Measurements from ENCODE around the gene COG1.

COG1 gene

DNA sequence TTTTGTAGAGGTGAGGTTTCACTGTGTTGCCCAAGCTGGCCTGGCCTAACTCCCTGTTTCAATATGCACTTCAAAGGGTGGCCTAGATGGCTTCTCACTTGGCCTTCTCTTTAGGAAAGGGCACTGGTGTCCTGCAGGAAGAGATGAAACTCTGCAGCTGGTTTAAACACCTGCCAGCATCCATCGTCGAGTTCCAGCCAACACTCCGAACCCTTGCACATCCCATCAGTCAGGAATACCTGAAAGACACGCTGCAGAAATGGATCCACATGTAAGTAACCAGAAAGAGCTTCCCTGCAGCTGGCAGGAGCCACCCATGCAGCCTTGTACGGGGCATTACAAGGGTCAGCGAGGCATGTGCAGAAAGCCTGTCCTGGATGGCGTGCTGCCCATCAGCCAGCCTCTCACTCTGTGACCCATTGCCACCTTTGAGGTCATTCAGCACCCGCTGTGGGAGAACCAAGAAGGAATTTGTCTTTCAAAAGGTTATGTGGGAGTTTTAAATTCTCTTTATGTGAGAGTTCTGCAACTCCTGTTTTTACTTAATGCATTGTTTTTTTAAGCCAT, 7.0 kb downstream of the COG1 start:
- no peak for DNase-seq

DNA sequence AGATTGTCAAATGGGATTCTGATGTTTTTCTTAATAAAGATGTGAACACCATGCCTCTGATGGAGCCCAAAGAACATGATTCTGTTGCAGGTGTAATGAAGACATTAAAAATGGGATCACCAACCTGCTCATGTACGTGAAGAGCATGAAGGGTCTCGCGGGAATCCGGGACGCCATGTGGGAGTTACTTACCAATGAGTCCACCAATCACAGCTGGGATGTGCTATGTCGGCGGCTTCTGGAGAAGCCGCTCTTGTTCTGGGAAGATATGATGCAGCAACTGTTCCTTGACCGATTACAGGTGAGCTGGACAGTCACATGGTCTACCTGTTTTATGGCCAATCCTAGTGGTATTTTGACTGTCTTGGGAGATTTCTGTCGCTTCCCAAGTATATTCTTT, 7.6 kb downstream of the COG1 start:
- DNase-seq, result no peak

GRCh38 chr17:73201215-73202069, 8.6 kb downstream of the COG1 start:
- no peak for DNase-seq

- DNase-seq, result no peak
Observed at GRCh38 chr17:73203135-73203787, 10.4 kb downstream of the COG1 start.

GRCh38 chr17:73203788-73204479, 11.1 kb downstream of the COG1 start:
- DNase-seq, result peak; percentile 43

DNA sequence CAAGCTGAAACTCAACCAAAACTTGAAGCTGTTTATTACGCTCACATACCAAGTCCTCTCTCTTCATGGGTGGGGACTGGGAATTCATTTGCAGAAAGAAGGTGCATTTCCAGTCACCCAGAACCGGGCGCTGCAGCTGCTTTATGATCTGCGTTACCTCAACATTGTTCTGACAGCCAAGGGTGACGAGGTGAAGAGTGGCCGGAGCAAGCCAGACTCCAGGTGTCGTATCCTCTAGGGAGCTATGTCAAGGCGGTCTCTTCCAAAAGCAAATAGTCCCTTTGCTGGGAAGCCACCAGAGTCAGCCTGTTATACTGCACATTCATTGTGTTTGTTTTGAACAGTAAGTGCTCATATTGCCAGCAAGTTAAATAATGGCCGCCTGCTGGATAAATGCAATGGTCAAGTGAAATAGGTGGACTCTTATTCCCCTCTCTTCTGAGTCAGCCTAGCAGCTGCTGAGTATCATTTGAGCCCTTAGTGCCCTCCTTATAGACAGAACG, 12.7 kb downstream of the COG1 start:
- no peak for DNase-seq

DNA sequence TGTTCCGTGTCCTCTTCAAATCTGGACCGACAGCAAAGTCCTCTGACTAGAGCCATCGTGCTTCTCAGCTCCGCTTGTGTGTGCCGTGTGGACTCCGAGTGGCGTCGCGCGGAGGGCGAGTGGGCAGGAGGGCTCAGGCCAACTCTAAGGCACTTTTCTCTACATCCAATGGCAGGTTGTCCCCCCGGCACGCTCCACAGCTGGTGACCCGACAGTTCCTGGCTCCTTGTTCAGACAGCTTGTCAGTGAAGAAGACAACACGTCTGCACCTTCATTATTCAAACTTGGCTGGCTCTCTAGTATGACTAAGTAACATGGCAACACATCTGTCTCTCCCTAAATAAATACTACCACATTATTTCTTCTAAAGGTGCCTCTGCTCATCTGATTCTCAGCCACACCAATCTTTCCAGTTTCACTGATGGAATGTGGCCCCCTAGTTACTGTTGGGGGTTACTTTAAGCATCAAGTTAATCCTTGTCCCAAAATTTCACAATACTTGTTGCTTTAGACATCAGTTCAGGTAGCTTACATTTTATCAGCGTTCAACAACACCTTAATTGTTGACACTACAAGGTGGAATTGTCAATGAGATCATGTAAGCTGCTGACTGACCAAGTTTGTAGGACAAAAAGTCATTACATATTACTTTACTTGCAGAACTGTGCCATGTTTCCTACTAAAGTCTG, 15.4 kb downstream of the COG1 start:
- DNase-seq, result no peak

GRCh38 chr17:73209436-73209835, 16.6 kb downstream of the COG1 start:
- DNase-seq, result no peak

GRCh38 chr17:73210002-73210678, 17.3 kb downstream of the COG1 start:
- DNase-seq, result no peak

GRCh38 chr17:73211745-73212144, 18.9 kb downstream of the COG1 start:
- peak; percentile 75 for DNase-seq

DNA sequence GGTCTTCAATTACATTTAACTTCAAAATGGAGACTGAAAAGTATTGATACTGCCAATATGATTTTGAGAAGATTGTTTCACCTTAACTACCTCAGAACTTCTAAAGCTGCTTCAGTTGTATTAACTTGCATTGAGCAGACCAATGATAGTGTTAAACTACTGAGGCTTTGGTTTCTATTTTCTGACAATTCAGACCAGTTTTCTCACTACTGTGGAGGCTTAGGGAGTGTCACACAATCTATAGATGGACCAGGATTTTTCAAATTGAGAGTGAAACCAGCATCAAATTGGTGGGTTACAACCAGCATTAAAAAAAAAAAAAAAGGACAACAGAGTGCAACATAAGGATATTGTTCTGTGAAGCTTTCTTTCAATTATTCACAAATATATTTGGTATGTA, 21.2 kb downstream of the COG1 start:
- no peak for DNase-seq

DNA sequence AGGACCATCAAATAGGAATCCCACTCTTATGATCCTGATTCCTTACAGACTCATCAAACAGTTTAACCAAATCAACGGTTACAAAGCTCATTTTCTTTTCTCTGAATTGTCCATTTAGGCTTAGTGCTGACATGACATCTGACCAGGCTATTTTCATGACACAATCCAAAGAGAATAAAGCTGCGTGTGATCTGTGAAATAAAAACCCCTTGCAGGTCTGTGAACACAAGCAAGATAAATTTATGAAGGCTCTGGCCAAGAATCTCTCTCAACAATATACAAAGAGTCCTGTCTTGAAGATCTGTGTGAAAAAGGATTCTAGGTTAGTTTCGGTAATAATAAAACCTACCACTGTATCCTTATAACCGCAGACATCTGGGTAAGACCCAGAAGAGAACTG, 22.0 kb downstream of the COG1 start:
- no peak for DNase-seq

DNA sequence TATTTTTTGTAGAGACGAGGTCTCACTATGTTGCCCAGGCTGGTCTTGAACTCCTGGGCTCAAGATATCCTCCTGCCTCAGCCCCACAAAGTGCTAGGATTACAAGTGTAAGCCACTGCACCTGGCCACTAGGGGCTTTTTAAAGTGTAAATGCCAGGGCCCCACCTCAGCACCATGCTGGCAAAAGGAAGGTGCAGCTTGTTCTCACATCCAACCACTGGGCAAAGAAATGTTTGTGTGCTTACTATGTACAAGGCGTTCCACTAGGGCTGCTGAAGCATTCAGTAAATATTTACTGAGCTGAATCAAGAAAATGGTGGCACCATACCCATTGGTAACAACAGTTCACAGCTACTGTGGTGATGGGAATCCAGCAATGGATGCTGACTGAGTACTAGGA, 22.6 kb downstream of the COG1 start:
- no peak for DNase-seq

- no peak for DNase-seq
Observed at GRCh38 chr17:73223626-73224230, 30.9 kb downstream of the COG1 start.

DNA sequence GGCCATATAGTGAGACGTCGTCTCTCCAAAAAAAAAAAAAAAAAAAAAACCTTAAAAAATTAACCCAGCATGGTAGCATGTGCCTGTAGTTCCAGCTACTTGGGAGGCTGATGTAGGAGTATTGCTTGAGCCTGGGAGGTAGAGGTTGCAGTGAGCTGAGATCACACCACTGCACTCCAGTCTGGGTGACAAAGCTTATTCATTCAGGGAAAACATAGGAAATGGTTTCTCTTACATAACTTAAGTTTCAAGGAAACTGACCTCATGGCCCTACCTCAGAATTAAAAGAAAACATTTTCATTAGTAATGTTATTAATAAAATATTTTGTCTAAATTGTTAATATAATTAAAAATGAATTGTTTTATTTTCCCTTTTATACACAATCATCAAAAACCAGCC, 31.4 kb downstream of the COG1 start:
- no peak for DNase-seq

- no peak for DNase-seq
Observed at GRCh38 chr17:73224663-73225305, 31.9 kb downstream of the COG1 start.

DNA sequence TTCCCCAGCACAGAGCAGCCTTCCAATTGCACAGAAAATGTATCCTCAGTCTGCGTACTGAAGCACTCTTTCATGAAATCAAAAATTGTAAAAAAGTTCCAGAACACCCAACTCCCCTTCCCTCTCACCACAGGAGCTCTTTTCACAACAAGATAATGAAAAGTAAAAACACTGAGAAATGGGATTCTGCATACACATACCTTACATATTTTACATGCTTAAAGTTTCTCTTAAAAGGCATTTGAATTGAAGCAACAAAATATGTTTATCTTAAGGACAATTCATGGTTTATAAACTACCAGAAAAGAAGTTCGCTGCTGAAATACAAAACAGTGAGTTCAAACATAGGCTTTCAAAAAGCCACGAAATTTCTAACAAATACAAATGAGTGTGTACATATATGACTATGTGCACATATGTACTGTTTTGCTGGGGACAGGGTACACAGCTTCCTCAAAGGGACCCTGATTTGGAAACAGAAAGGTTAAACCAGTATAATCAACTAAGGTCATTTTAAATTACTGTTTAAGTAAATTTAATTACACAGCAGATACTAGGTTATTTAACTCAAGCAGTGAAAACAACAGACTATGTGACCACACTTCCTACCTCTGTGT, 33.8 kb downstream of the COG1 start:
- no peak for DNase-seq

DNA sequence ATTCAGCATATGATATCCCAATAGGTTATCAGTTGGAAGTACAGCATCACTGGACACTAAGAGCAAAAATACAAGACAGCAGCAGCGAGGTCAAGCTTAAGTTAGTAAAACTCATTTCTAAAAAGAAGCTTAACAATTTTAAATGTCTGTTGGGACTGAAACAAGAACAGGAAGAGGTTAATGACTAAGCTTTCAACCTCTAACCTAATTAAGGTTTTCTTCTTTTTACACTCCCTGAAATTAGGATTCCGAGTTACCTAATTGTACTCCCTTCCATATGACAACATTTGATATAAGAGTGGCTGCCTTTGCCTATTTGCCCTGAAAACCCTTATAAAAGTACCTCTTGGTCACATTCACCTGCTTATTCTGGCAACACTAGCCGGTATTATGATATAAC, 34.5 kb downstream of the COG1 start:
- no peak for DNase-seq

DNA sequence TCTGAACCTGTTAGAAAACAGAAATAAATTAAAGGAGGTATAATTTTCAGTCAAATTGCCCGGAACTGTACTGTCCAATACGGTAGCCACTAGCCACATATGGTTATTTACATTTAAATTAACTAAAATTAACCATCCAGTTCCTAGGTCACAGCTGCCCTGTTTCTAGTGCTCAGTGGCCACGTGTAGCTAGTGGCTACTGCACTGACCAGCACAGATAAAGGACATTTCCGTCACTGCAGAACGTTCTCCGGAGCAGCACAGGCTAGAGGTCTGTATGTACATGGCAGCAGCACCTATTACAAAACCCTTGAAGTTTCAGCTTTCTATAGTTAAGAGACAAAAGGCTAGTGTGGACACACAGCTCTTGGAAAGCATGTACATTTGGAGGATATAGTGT, 35.1 kb downstream of the COG1 start:
- no peak for DNase-seq

GRCh38 chr17:73228748-73229236, 35.9 kb downstream of the COG1 start:
- DNase-seq, result no peak

- no peak for DNase-seq
Observed at GRCh38 chr17:73230088-73230487, 37.2 kb downstream of the COG1 start.

Measured in activated T-cell treated with anti-CD3 and anti-CD28 coated beads, Interleukin-2, amount 50 U/mL, for 1 hour (primary cell).